GM10847 (cell line): ENCODE results near the gene GRK5.

Source experiments
- POLR2A ChIP-seq: IDR thresholded peaks from 2 replicates; pipeline ENCODE4 v1.6.1; 2011; ENCODE audit not compliant: insufficient read length; ENCODE audit errors: extremely low read depth

GRK5 gene

DNA sequence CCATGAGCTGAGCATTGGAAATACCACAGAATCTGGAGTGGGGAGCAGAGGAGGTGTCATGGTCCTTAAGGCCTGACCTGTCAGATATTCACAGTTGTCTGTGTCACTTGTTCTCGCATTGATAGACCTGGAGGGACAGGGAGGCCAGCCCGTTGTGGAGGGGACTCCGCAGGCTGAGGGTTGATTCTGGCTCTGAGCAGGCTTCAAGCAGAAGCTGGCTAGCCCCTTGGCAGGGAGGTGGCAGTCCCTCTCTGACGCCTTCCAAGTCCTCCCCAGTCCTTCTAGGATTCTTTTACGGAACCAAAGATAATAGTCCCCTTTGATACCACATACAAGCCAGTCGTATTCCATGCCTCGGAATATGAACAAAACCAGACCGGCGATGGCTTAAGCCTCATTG is 65.4 kb downstream of the GRK5 start:
- TF ChIP-seq POLR2A: no peak

DNA sequence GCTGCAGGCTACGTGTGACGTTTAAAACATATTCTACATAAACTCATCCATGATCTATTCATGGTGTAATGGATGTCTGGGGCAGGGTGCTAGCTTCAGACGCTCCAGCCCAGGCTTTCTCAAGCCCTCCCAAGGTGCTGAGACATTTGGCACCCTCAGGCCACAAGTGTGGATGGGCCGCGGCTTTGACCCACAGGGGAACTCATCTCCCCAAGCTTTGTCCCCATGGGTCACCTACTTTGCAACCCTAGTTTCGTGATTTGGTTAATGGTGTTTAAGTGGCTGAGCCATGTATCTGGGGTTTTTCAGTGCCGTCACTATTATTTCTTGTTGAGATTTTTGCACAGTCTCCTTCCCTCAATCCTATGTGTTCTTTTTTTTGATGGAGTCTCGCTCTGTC is 66.0 kb downstream of the GRK5 start:
- no peak for TF ChIP-seq POLR2A

DNA sequence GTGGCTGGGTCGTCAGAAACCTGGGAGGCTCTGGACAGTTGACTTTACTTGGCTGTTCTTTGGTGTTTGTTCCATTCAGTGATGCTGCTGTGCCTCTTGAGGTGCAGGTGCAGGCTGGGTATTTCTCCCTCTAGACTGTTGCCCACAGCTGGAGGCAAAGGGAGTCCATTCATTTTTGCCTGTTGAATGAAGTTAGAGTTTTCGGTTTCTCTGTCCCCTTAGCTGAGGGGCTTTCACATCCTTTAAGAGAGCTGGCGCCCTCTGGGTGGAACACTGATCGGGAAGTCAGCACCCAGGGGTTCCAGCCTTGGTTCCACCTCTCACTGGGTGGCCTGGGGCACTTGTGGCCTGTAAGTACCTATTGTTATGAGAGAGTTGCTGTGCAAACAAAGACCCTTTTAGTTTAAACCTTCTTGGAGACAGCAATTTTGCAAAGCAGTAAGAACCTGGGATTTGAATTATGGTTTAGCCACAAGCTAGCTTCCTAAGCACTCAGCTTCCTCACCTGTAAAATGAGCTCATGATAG is 67.2 kb downstream of the GRK5 start:
- TF ChIP-seq POLR2A: no peak

DNA sequence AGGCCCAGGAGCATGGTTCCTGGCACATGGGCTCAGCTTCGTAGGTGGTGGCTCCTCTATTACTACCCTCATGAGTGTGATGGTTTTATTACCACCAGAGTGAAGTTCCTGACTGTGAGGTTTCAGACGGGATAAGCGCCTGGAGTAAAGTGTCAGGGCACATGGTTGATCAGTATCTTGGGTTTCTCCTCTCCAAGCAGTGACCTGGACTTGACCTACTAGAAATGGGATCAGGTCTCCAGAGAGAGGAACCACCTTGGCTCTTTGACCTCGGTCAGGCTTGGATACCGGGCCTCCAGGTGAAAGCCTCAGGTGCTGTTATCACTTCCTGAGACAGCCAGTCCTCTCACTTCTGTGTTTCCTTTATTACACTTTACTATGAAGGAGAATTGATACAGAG is 67.7 kb downstream of the GRK5 start:
- TF ChIP-seq POLR2A: no peak

DNA sequence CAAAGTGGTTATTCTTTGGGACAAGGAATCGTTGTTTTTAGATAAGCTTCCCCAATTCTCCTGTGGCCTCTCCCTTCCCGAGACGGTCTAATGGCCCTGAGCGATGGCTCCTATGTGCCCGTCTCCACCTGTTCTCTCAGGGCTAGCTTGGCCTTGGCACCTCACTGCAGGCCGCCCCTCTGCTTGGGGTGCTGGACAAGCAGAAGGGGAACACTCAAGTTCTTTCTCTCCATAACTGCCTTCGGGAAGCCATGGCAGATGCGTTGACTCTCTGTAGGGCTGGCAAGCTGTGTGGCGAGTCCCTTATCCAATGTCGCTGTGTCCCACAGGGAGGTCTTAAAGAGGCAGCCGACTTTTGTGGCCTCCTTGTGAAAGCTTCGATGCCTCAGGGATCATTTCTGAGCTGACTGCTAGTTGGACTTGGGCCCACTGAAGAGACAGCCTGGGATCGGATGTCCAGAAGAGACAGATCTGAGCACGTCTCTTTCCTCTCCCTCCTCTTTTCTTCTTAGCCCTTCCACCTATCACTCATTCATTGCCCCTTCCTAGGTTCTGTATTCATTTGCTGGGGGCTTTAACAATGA is 70.8 kb downstream of the GRK5 start:
- TF ChIP-seq POLR2A: no peak

DNA sequence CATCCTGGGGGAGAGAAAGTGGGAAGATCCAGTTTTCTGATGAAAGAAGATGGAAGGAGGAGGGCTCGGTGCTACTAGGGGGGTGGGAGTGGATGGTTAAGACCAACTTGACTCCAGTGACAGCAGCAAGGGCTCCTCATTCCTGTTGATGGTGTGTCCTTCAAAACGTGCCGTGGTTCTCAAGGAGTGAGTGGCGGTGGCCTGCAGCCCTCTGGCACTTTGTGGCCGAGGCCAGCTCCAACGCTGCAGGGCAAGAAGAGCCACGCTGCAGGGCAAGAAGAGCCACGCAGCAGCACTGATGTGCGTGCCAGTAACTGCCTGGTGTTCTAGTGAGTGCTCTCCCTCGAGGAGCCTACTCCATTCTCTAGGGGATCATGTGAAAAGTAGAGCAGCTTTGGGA is 72.1 kb downstream of the GRK5 start:
- TF ChIP-seq POLR2A: no peak

DNA sequence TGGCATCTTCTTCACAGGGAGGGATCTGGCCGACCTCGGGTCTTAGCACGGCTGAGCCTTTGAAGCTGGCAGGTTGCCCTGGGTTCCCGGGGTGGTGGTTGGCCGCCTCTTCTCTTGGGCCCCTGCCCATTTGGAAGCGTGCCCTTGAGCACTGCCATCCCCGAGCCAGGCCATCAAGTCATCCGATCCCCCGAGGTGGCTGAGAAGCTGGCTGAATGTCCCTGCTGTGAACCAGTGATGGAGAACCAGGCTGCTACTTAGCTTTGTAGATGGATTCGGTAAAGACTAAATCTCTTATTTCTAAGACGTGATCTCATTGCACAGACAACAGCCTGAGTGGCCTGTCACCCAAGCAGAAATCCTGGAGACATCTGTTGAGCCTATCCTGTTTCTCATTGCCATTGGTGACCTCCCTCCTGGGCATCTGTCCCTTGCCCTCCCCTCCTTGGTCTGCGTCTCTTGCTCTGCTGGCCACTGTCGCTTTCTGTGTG is 74.3 kb downstream of the GRK5 start:
- no peak for TF ChIP-seq POLR2A

DNA sequence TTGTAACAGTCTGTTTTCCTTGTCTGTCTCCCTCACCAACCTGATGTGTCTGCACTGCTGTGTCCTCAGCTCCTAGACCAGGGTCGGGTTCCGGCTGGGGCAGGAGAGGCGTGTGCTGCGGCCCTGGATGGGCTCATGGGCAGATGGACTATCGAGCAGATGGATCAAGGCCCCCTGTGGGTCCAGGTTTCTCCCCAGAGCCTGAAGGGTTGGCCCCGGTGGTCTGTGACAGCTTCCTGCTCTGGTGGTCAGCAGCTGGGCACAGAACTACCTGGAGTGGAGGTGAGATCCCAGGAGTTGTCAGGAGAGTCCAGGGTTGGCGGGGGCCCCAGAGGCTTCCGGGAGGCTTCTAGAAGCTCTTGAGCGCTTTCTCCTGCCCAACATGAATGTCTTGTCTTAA is 75.1 kb downstream of the GRK5 start:
- no peak for TF ChIP-seq POLR2A

DNA sequence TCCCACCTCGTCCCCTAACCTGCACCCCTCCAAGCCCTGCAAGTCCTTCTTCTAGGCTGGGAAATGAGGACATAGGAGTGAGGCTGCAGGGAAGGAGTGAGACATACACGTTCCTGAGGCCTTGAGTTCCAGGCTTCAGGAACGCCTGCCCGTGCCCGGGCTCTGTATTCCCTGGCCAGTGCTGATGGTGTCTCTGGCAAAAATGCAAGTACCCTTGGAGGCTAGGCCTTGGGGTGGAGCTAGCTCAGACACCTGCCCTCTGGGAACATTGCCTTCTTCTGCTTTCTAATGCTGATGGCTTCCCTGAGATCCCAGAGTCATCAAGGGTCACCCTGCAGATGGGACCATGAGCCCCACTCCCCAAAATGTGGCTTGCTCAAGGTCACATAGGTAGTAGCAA is 76.0 kb downstream of the GRK5 start:
- TF ChIP-seq POLR2A: no peak

DNA sequence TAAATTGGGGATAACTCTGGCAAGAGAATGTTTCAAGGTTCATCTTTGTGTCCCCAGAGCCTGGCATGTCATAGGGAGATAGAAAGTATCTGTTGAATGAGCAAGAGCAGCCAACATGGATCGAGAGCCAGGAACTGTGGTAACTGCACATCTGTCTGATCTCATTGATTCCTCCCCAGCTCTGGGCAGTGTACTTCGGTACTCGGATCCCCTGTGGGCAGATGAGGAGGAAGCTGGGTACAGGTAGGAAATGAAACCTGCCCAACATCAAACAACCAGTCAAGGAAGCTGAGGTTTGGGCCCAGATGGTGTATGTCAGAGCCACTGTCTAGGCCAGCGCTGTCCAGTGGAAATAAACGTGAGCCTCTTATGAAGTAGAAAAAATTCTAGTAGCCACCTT is 76.4 kb downstream of the GRK5 start:
- TF ChIP-seq POLR2A: no peak

DNA sequence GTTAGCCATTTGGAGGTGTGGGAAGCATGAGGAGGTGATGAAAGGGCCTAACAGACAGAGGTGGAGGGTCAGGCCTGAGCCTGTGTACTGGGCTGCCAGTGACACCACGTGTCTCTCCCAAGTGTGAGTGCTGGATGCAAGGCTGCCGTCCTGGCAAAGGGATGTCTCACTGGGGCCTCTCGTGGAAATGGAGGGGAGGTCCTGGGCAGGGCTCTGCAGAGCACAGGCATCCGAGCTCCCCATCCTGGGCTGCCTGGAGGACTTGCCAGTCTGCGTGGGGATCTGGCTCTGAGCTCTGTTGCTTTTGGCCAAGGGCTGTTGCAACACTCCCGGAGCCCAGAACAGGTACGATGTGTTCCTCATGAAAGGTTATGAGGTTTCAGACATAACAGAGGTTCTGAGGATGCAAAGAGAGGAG is 77.3 kb downstream of the GRK5 start:
- no peak for TF ChIP-seq POLR2A

DNA sequence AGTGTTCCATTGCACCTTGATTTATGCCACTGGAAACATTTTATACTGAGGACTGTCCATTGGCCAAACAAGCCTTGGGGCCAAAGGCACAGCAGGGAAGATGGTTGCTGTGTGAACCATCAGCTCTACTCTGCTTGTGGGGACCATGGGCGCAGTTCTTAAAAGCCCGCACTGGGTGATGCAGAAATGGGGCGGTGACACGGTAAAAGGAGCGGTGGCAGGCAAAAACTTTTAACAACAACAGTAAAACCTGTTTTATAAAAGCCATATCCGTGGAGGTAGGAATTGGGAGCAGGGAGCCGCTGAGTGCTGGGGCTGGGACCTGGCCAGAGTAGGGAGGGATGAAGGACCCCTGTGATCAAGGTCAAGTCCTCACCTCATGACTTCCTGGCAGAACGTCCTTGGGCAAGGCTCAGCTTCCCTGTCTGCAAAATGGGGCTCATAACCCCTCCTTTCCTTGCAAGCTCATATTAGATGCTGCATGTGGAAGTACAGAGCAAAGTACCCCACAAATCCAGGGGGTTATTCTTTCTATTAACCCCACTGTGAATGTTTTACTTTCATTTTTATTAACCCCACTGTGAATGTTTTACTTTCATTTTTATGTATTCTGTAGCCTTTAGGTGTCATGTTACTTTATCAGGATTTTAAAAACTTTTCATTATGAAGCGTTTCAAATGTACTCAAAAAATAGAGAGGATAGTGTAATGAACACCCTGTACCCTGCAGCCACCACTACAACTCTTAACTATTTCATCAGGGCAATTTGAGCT is 78.3 kb downstream of the GRK5 start:
- no peak for TF ChIP-seq POLR2A

DNA sequence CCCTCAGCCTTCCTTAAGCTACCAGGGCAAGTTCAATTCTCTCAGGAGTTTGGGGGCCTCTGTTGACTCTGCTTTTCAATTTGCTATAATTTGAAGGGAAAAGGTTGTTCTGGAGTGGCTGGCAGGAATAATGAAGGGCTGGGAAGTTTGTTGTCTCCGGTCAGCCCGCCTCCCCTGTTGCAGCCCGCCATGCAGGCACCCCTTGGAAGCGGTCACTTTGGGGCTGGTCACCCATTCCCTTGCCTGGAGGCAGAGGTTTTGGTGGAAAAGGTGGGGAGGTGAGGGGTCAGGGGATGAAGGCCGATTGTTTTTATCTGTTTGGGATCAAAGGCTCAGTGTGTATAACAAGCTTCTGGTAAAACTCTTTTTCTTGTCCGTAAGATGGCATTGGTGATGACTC is 79.1 kb downstream of the GRK5 start:
- TF ChIP-seq POLR2A: no peak

DNA sequence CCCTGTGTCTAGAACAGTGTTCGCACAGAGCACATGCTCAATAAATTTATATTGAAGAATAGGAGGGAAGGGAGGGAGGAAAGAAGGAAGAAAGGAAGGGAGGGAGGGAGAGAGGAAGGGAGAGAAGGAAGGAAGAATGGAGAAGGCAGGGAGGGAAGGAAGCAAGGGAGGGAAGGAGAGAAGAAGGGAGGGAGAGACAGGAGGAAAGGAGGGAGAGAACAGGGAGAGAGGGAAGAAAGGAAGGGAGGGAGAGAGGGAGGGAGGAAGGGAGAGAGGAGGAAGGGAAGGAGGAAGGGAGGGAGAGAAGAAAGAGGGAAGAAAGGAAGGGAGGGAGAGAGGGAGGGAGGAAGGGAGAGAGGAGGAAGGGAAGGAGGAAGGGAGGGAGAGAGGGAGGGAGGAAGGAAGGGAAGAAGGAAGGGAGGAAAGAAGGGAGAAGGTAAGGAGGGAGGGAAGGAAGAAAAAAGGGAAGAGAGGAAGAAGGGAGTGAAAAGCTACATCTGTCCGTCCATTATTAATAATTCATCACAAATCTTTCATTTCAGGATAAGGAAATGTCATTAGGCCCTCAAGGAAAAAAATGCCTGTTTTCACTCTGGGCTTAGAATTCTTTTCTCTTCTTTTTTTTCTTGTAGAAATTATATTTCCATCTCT is 79.7 kb downstream of the GRK5 start:
- TF ChIP-seq POLR2A: no peak

DNA sequence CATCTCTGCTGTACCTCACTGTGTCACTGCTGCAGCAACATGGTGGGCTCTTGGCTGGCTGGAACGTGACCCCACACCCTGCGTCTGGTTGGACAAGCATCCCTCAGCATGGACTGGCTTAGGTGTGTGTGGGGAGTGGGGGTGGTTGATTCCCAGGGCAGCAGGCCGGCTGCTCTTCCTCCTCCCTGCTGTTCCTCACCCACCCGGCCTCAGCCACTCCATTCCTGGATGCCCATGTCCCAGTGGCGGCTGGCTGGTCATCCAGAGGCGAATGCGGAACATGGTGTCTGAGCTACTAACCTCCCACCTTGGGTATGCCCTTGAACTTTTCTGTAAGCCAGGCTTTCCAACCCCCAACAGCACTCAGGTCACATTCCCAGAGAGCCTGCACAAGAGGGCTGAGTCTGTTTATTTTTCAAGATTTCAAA is 81.2 kb downstream of the GRK5 start:
- no peak for TF ChIP-seq POLR2A
